ENCODE measurements around the gene CDCA7L. TPM values are rescaled to one million over a fixed set of nuclear protein-coding genes. Genes with fewer than 3 reads are reported as not detected.
A peak's percentile ranks its signal among the peaks of the same experiment; 100 is the strongest.

The CDCA7L gene
- total RNA-seq, result 59.1 TPM
- long read RNA-seq, transcript CDCA7L-203 (10 exons, 3,066 nt), result major isoform, 29 of 68 reads
- long read RNA-seq, transcript CDCA7L-202 (9 exons, 1,830 nt), result minor isoform, 15 of 68 reads
- long read RNA-seq, partial matches to known transcripts, result 1 of 68 reads
- long read RNA-seq, other reads (novel, unspliced or antisense), result 23 of 68 reads

DNA sequence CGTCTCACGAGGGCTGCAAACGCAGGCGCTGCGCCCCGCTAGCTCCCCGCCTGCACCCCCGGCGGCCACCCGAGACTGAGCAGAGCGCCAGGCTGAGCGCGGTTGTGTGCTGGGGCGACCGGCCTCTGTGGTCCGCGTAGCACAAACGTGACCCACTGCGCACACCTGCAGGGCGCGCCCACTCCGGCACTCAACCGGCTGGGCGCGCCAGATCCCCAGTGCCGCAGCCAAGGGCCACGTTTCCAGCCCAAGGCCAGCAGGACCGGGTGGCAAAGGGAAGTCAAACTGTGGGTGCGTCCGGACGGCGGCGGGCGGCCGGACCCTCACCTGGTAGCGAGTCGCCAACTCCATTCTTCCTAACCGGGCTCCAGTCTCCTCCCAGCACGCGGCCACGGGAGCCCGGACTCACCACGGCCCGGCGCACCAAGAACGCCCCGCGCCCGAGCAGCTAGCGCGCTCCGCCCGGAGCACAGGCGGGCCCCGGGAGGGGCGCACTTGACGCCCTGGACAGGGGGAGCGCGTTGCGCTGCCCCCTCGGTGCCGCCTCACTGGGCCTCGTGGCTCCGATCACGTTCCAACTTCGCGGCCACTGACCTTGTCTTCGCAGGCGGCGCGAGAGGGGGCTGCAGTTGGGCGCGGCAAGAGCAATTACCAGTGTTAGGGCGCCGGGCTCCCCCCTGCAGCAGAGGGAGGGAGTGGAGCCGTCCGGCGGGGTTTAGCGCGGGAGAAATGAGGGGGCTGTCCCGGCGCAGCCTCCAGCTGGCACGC is at the start of gene CDCA7L:
Gene CDCA7L, minus strand, starts transcription at position 446 of the 768 bp plus-strand sequence. Its CDS starts 95 bp downstream, at position 351.
- ATAC-seq (peak; percentile 95), DNase-seq (ENCODE audit: missing footprints) (peak; percentile 90)
- intact Hi-C loops (cut with DNase I), result loop anchor here (2.0 kb wide), 1 partner anchor 33 kb away; no protein-coding TSS in a partner anchor

- intact Hi-C loops (cut with DNase I), result no loop called here
- ATAC-seq (no peak), DNase-seq (ENCODE audit: missing footprints) (no peak)
These were observed 40.4 kb upstream of the CDCA7L start for GRCh38 chr7:21986096-21986495.

- no peak for DNase-seq (ENCODE audit: missing footprints)
- no peak for ATAC-seq
- intact Hi-C loops (cut with DNase I), result no loop called here
These were observed 38.3 kb upstream of the CDCA7L start for GRCh38 chr7:21984042-21984441.

DNA sequence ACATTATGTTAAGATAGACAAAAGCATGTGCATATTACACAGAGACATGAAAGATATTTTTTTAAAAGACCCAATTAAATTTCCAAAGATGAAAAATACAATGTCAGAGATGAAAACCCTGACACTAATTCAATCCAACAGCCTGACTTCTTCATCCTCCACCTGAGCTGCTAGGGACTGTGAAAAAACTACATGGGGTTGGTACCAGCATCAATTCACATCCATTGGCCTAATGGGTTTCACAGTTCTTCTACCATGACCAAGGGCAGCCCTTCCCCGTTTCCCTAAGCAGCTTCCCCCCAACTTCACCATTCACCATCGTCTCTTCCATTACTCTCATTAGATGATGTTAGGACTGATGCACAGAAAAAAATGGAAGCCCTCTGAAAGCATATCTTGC is 37.4 kb upstream of the CDCA7L start:
- DNase-seq (ENCODE audit: missing footprints) (no peak), ATAC-seq (no peak)
- intact Hi-C loops (cut with DNase I), result no loop called here

GRCh38 chr7:21981524-21981923 is 35.8 kb upstream of the CDCA7L start:
- ATAC-seq, result no peak
- intact Hi-C loops (cut with DNase I), result no loop called here
- no peak for DNase-seq (ENCODE audit: missing footprints)

- DNase-seq (ENCODE audit: missing footprints) (no peak), ATAC-seq (no peak)
- intact Hi-C loops (cut with DNase I), result no loop called here
These were observed 35.3 kb upstream of the CDCA7L start for GRCh38 chr7:21980926-21981500.

- no peak for DNase-seq (ENCODE audit: missing footprints)
- no peak for ATAC-seq
- intact Hi-C loops (cut with DNase I), result no loop called here
These were observed 26.7 kb upstream of the CDCA7L start for GRCh38 chr7:21972397-21972784.

DNA sequence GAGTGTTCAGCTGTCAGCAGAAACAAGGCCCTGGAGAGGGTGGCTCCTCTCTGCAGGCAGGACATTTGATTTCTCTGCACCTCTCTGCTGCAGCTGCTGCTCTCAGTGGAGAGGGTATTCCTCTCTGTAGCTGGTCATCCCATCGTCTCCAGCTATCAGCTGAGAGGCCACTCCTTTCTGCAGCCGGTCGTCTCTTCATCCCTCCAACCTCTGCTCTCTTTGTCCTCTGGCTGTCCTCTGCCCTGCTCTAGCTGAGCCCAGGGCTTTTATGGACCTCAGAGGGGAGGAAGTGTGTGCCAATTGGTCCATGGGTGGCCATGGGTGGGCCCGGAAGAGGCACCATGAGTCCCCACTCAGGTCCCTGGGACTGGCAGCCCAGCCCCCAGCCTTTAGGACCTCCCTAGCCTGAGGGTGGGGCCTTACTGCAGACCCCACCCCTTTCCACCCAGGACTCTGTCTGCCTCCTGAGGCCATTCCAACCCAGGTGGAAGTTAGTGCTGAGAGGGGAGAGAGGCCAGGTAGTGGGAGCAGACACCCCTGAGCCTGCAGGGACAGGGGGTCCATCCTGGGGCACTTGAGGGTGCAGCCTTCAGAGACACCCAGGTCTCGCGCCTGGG is 26.2 kb upstream of the CDCA7L start:
- ATAC-seq, result no peak
- intact Hi-C loops (cut with DNase I), result no loop called here
- DNase-seq (ENCODE audit: missing footprints), result no peak

DNA sequence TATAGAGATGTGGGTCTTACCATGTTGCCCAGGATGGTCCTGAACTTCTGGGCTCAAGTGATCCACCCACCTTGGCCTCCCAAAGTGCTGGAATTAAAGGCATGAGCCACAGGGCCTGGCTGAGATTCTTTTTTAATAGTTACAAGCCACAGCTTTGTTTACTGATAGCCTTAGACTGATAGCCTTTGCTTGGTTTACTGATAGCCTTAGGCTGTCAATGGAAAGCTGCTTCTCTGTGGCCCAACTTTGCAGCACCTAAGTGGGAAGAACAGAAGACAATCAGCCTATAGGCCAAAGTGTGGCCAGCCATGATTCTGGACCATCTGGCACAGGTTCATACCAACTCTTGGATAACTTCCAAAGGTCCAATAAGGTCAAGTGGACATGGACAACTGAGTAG is 24.1 kb upstream of the CDCA7L start:
- no peak for DNase-seq (ENCODE audit: missing footprints)
- ATAC-seq, result no peak
- intact Hi-C loops (cut with DNase I), result no loop called here

DNA sequence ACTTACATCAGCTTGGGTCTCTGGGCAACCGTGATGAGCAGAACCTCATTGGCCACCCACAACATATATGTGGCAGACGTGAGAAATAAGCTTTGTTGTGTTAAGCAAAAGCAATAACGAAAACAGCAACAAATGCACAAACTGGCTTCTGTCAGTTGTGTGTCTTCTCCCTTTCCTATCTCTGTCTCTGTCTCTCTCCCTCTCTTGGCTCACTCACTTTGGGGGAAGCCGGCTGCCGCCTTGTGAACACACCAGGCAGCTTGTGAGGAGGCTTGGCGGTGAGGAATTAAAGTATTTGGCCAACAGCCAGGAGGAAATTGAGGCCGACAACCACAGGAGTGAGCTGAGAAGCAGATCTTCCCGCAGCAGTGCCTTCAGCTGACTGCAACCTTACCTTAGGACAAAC is 21.9 kb upstream of the CDCA7L start:
- intact Hi-C loops (cut with DNase I), result no loop called here
- DNase-seq (ENCODE audit: missing footprints) (no peak), ATAC-seq (no peak)

- no peak for DNase-seq (ENCODE audit: missing footprints)
- no peak for ATAC-seq
- intact Hi-C loops (cut with DNase I), result no loop called here
These were observed 20.6 kb upstream of the CDCA7L start for GRCh38 chr7:21966271-21966670.

DNA sequence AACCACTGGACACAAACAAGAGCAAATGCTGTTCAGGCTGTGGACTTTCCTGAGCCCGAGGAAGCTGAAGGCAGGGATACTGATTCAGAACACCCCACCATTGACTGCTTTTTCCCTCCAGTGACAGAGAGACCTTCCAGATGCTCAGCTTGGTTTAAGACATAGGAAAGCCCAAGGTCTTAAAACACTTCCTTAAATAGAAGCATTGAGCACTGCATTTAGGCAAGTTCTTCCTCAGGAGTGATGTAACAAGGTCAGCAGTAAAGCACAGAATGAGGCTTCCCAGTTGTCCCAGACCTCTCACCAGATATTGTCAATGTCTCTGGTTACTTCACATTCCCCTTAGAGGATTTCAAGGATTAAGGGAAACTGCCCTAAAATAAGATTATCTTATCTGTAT is 19.6 kb upstream of the CDCA7L start:
- intact Hi-C loops (cut with DNase I), result no loop called here
- DNase-seq (ENCODE audit: missing footprints), result no peak
- ATAC-seq, result no peak

DNA sequence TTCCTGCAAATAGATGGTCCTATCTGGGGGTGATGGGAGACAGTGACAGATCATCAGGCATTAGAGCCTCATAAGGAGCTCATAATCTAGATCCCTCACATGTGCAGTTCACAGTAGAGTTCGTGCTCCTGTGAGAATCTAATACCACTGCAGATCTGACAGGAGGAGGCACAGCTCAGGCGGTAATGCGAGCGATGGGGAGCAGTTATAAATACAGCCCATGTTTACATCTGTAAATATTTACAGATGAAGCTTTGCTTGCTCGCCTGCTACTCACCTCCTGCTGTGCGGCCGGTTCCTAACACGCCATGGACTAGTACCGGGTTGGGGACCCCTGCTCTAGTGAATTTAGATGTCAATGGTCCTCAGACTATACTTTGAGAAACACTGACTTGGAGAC is 17.0 kb upstream of the CDCA7L start:
- DNase-seq (ENCODE audit: missing footprints) (no peak), ATAC-seq (no peak)
- intact Hi-C loops (cut with DNase I), result no loop called here

DNA sequence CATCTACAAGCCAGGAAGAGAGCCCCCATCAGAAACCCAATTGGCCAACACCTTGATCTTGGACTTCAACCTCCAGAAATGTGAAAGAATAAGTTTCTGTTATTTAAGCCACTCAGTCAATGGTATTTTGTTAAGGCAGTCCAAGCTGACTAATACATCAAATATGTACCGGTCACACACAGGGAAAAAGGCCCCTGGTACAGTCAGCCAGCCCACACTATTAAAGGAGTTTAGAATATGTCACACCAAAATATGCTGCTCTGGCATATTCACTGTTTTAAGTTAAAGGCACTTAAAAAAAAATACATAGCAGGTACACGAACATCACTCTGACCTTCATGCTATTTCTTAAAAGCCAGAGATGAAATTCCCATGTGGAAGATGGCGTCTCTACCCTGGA is 15.2 kb upstream of the CDCA7L start:
- intact Hi-C loops (cut with DNase I), result no loop called here
- DNase-seq (ENCODE audit: missing footprints) (no peak), ATAC-seq (no peak)

- intact Hi-C loops (cut with DNase I), result no loop called here
- no peak for DNase-seq (ENCODE audit: missing footprints)
- ATAC-seq, result no peak
These were observed 13.7 kb upstream of the CDCA7L start for GRCh38 chr7:21959387-21959776.

GRCh38 chr7:21953781-21954180 is 8.1 kb upstream of the CDCA7L start:
- no peak for ATAC-seq
- no peak for DNase-seq (ENCODE audit: missing footprints)
- intact Hi-C loops (cut with DNase I), result no loop called here

DNA sequence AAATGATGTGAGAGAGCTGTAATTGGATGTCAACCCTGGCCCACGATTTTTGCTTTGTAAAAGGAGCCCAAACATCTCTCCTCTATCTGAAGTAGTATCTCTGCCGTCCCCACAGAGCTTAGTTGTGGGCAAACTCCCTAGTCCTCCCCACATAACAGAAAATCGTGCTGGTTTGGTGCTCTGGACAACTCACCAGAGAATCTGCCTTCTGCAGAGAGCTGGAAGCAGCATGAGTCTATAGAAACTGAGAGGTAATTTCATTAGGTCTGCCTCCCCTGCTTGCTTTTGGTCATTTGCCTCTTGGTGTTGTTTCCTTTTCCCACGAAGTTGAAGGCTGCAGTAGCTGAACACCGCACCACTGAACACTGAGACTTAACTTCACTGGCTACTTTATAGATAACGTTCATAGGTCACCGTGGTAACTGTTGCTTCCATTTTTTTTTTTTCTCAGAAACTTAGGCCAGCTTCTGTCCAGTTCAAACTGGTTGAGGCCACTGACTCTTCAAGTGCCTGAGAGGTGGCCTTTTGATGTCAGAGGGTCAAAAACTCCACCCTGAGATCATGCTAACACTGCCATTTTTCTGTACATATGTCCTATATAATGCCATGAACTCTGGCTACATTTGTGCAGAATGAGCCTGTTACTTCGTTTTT is 3.3 kb upstream of the CDCA7L start:
- ATAC-seq (no peak), DNase-seq (ENCODE audit: missing footprints) (no peak)
- intact Hi-C loops (cut with DNase I), result no loop called here

GRCh38 chr7:21948364-21948763 is 2.7 kb upstream of the CDCA7L start:
- DNase-seq (ENCODE audit: missing footprints) (no peak), ATAC-seq (no peak)
- intact Hi-C loops (cut with DNase I), result no loop called here

DNA sequence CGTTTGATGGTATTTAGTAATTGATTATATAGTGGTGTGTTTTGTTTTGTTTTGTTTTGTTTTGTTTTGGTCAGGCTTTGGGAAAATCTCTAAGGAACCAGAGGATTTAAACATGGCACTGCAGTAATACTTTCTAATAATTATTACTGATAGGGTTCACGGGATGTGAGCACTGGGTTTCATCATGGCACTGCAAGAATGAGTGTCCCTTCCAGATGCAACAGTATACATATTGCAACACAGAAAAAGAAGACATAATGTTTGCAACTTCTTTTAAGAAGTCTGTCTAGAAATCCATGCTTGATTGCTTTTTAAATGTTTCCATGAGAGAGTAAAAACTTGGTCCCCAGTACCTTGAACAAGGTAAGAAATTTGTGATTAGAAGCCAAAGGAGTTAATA is 2.2 kb upstream of the CDCA7L start:
- no peak for DNase-seq (ENCODE audit: missing footprints)
- ATAC-seq, result no peak
- intact Hi-C loops (cut with DNase I), result no loop called here

DNA sequence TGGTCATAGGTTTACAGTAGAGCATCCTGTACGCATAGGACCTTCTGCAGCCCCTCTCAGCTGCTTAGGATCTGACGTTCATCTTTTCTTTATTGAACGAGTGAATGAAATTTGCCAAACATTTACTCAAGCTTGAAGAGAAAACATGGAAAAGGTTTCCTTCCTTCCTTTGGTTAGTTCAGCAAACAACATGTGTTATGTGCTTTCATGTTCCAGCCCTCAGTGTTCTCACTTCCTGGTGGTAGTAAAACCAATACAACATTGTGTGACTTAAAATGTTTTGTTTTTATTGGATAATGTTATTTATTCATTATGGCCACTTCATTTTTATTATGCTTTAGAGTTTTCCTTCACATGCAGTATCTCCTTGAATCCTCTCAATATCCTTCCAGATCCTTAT is 1.4 kb upstream of the CDCA7L start:
- intact Hi-C loops (cut with DNase I), result no loop called here
- DNase-seq (ENCODE audit: missing footprints) (no peak), ATAC-seq (no peak)

Measured in Right ventricle myocardium inferior (tissue), 1 donor.